Measurements from ENCODE around the gene SAT1.

DNA sequence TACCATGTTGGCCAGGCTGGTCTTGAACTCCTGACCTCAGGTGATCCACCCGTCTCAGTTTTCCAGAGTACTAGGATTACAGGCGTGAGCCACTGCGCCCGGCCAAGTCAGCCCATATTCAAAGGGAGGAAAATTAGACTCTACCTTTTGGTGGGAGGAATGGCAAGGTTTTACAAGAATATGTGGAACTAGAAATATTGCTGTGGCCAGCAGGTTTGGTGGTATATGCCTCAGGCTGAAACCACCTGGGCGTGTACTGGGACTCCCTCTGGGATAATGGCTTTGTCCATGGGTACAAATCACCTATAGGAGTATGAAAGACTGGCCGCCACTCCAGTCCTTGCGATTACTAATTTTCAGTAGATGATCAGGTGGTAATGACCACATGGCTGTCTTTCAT lies 32.4 kb downstream of the SAT1 start:
- TF ChIP-seq, protein P1, sequence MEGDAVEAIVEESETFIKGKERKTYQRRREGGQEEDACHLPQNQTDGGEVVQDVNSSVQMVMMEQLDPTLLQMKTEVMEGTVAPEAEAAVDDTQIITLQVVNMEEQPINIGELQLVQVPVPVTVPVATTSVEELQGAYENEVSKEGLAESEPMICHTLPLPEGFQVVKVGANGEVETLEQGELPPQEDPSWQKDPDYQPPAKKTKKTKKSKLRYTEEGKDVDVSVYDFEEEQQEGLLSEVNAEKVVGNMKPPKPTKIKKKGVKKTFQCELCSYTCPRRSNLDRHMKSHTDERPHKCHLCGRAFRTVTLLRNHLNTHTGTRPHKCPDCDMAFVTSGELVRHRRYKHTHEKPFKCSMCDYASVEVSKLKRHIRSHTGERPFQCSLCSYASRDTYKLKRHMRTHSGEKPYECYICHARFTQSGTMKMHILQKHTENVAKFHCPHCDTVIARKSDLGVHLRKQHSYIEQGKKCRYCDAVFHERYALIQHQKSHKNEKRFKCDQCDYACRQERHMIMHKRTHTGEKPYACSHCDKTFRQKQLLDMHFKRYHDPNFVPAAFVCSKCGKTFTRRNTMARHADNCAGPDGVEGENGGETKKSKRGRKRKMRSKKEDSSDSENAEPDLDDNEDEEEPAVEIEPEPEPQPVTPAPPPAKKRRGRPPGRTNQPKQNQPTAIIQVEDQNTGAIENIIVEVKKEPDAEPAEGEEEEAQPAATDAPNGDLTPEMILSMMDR (IDR thresholded peaks at IDR 0.05; ENCODE audit: low read length): no peak
- TF ChIP-seq EZH2 (optimal IDR thresholded peaks at IDR 0.05; ENCODE audit: low read depth, low read length): no peak
- TF ChIP-seq EZH2phosphoT487 (IDR thresholded peaks at IDR 0.05; ENCODE audit: low read length): no peak

Data from MM.1S (cell line).